HTERT RPE-1 (cell line): ENCODE measurements around the gene HSPA12A.

Experiments
- in situ Hi-C: fragments of 300-500 bp; cut with MboI; formaldehyde crosslinking; loops from 4 replicates; pipeline ENCODE4 v1.14.3; 2020; ENCODE audit warnings: low sequenced_read_pairs

The HSPA12A gene

DNA sequence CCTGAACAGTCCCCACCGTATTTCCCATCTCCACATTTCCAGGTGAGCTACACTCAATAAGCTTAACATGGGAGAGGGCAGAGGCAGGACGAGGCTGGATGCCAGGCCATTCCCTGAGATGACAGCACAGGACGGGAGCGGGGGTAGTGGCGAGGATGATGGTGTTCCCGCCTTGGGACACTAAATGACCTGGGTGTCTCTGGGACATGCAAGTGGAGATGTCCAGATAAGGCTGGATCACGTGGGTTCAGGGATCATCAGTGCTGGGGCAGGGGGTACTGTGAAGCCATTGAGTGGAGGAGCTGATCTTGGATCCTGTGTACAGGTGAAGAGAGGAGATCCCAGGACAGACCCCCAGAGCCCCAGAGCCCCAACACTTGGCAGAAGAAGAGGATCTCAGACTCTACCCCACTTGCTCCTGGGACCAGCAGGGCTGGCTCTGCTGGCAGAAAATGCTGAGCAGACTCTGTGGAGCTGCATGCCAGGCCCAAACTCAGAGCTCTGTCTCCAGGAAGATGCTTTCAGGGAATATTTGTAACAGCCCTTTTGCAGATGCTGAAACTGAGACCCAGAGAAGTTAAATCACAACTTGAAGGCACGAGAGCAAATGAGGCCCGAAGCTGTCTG, 29.7 kb upstream of the HSPA12A start:
- in situ Hi-C loops = no loop called here

DNA sequence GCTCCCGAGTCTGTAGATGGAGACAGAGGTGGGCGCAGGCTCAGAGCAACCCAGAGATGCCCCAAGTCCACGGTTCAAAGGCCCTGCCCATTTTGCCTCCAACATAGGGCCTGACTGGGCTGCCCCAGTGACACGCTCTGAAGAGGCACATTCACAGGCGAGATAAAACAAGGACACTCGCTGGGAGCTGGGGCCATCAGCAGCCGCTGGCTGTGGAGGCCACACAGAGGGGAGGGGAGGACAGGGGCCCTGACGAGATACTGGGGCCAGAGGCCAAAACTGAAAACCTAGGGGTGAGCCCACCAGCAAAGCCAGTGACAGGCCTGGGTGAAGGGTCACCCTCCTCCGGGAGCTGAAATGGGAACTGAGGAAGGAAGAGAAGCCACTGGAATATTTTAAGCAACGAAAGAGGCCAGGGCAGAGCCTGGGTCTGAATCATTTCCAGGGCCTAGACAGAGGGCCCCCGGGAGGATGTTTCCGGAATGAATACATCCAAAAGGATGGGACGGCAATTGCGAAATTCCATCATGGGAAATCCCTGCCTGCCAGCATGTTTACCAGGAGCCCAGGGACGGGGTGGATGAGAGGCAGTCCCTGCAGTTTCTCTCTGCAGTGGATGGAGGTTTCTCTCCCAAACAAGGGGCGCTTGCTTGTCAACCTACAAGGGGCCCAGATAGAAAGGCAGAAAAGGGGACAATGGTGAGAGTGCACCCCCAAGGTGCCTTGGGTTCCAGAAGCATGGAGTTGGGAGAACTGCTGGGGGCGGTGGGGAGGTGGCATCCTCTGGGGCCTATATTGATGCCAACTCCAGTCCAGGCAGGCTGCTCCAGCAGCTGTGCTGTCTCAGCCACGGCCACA, 29.0 kb upstream of the HSPA12A start:
- in situ Hi-C loops = no loop called here

DNA sequence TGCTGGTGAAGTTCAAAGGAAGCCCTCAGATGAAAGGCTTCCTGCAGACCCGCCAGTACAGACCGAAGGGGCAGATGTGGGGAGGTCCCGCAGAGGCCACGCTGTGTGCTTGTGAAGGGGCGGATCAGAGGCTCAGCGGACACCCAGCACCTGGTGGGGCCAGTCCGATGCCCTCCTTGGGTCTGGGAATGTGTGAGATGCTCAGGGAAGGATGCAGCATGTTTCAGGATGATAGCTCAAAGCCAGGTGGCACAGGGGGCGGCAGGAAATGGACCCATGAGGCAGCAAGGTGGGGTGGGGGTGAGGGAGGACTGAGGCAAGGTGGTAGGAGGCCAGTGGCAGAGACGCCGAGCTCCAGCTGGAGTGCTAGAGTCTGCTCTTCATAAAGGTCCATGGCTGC, 27.9 kb upstream of the HSPA12A start:
- in situ Hi-C loops = no loop called here

DNA sequence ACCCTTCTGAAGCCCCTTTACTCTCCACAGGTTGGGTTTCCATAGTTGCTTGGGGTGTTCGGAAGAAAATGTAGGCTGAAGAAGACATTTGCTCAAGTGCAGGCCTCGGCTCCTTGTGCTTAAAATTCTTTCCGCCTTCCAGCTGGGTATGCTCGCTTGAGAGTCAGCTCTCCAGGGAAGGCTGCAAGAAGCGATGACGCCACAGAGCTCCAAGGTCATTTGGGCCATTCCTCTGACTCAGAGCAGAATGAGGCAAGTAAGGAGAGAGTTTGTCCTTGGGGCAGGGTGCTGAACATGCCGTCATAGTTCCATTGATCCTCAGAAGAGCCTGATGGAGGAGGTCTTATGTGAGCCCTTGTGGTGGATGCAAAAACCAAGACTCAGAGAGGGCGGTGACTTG, 27.4 kb upstream of the HSPA12A start:
- in situ Hi-C loops = no loop called here

DNA sequence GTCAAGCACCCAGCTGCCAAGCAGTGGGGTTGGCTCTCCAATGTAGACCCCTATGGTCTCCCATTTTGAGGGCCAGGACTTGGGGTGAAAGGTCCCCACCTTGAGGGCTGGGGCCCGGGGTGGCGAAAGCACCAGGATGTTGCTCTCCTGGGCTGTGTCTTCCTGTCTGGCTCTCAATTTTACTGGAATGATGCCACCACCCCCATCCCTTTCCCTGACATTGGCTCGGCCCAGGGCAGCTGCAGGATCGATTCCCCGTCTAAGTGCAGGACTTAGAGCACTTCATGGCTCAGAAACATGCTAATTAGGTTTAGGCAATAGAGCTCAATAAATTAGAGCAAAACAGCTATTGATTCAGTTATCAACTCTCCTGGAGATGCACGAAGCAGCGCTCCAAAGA, 27.0 kb upstream of the HSPA12A start:
- in situ Hi-C loops = no loop called here

DNA sequence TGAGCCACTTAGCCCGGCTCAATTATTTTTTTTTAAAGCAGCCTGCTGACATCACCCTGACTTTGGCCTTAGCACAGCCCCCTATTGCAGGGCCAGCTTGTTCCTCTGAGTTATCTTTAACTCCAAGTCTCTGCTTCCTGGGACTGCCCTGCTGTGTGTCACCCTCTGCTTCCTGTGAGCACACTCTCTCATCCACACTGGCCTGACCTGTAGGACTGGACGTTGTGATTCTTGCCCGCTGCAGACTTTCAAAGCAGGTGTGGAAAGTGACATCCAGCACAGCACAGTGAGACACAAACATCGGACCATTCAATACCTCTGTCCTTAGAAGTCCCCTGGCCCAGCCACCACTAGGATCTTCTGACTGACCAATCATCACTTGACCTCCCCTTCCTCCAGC, 26.4 kb upstream of the HSPA12A start:
- in situ Hi-C loops = no loop called here

DNA sequence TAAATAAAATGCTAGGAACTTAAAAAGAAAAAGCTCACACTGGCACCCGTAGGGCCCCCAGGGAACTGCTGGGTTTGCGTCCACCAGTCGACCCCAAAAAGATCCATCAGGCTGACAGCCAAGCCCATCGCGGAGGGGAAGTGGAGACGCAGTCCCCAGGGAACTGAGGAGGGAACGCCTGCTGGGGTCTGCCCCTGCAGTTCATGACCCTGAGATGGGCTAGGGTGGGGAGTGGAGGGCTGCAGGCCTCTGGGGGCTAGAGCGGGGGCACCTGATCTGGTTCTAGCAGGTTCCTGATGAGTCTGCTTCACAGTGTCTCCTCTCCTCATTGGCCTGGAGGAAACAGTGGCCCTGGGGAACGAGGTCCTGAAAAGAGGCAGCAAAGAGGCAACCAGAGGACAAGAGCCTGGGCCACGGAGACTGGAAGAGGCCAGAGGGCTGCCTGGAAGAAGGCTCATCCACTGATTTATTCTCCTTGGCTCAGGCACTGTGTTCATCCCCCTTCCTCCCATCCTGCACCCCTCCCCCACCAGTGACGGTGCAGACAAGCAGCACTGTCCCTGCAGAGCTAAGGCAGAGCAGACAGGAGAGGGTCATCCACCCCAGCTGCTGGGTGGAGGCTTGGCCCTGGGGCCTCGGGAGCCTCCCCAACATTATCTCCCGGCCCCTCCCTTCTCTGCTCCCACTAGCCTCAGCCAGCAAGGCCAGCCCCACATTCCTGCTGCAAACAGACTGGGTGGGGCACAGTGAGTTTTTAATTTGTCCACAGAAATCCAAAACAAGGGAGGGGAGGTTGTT, 24.7 kb upstream of the HSPA12A start:
- in situ Hi-C loops = no loop called here

DNA sequence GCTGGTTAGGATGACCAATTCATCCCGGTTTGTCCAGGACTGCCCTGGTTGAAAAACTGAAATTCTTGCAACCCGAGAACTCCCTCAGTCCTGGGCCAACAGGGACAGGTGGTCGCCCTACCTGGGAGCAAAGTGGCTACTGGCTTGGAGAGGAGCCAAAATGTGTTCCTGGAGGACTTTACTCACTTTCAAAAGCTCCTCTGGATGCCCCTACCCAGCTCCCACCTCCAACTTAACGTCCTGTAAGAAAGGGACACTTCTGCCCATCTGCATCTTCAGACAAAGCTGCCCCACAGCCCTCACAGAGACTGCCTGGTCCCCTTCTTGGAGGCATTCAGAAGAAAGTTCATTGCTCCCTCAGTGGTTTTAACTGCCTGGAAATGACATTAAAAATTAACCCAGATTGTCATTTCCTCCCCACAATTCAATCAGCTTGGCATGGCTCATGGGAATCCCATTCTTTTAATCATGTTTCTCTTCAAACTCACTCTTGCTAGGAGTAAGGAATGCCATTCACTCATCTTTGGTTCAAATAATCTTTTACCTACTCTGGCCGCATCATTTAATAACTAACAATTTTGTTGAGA, 24.0 kb upstream of the HSPA12A start:
- in situ Hi-C loops = no loop called here

DNA sequence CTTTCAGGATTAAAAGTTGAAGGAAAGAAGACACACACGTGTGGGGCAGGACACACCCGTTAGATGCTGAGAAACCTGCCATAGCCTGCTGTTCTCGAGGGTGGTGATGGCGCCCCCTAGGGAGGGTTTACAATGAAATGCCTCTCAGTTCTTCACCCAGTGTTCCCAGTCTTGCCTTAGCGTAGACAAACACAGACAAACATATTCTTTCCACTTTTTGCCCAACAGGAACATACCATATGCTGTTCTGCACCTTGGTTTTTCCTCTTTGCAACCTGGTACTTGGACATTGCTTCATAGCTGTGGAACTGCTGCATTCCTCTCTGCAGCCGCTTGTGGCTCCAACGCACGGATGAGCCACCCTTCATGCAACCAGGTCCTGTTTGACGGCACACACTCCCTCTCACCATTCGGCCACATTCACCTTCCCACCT, 23.3 kb upstream of the HSPA12A start:
- in situ Hi-C loops = no loop called here

DNA sequence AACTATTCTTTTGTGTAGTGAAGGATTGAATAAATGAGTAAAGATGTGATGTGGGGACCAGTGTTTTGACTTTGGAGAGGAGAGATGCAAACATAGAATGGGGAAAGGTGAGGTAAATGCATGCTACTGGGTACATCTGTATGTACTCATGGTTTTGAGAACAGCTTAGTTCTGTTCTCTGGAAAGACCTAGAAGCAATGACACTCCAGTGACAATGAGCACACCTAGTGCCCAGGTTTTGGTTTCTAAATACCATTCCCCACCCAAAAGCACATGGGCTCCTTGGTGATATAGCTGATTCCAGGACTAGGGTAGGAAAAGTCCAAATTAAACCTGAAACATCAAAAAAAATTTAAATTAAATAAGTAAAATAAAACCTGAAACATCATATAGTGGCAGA, 22.6 kb upstream of the HSPA12A start:
- in situ Hi-C loops = no loop called here

DNA sequence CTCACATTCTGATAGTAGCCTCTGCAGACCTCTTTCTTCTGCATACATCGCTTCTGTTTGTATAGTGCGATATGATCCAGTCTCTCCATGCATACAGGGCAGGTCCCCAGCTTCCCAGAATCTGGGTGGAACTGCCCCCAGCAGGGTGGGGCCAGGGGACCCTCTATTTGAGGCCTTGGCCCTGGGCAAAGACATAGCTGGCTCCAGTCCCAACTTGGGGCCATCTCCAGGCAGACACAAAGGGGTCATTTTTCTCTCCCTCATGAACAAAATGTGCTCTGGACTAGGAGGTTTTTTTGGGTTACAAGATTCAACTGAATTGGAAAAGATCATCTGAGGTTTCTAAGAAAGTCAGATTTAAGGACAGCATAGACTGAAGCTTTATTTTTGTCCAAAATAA, 21.1 kb upstream of the HSPA12A start:
- in situ Hi-C loops = no loop called here

DNA sequence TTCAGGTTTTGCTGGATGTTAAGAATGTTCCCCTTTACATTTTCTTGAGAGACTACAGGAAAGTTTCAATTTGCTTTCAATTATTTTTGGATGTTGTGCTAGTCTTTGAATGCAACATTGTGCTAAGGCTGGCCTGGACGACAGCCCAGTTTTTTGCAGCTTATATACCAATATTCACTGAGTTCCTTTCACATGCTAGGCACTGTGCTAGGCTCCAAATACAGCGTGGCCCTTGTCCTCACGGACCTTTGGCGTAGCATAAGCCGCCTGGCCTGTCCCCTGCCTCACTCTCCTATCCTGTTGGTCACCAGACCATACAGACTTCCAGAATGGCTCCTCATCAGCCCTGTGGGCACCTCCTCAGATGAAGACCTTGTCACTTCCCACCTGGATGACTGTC, 19.5 kb upstream of the HSPA12A start:
- in situ Hi-C loops = no loop called here

DNA sequence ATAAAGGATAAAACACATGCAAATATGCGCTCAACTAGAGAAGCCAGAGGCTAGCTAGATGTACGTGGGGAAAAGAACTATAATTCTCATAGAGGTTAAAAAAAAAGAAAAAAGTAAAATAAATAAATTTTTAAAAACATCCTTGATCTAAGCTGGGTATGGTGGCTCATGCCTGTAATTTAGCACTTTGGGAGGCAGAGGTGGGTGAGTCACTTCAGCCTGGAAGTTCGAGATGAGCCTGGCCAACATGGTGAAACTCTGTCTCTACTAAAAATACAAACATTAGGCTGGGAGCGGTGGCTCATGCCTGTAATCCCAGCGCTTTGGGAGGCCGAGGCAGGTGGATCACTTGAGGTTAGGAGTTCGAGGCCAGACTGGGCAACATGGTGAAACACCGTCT, 18.6 kb upstream of the HSPA12A start:
- in situ Hi-C loops = no loop called here

DNA sequence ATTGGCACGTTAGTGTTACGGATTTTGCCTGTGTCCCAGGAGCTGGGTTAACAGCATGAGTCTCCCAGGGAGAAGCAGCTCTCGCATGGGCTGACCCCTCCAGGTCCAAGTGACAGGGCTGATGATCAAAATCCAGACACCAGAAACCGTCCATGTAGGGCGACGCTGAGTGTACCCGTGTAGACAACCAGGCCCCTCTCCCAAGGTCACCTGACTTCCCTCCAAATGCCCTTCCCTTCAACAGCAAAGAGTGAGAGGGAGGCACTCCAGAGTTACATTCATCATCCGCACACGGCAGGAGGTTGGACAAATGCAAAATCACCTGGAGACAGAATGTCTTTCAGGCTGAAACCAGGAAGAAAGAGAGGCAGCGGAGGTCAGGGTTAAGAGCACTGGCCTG, 14.9 kb upstream of the HSPA12A start:
- in situ Hi-C loops = no loop called here

DNA sequence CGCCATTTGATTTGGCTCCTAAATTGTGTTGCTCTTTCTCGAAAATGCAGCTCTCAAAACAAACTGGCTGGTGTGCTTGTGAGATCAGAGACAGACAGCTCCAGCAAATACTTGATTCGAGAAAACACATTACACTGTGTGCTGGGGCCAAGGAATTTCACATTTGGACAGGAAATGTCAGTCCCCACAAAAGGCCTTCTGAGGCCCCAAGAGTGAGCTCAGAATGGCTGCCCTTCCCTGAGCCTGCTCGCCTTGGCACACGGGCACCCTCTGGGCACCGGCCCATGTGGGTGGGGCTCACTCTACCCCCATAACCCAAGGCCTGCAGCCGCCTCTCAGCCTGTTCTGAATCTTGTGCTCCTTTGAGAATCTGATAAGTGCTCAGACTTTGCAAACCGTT, 13.9 kb upstream of the HSPA12A start:
- in situ Hi-C loops = no loop called here

DNA sequence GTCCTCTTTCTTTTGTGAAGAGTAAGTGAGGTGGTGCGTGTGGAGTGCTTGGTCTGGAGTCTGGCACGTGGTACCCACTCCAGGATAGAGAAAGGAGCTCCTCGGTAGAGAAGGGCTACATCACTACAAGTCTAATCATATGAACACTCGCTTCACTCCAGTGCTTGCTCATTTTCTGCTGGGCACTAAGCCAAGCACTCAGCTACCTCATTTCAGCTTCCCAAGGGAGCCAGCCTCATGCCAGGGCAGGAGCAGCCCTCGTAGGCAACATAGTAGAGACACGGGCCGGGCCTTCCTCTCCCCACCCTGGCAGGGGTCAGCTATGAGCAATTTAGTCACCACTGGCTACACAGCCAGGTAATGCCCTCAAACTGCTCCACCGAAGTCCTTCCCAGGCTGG, 11.4 kb upstream of the HSPA12A start:
- in situ Hi-C loops = no loop called here

DNA sequence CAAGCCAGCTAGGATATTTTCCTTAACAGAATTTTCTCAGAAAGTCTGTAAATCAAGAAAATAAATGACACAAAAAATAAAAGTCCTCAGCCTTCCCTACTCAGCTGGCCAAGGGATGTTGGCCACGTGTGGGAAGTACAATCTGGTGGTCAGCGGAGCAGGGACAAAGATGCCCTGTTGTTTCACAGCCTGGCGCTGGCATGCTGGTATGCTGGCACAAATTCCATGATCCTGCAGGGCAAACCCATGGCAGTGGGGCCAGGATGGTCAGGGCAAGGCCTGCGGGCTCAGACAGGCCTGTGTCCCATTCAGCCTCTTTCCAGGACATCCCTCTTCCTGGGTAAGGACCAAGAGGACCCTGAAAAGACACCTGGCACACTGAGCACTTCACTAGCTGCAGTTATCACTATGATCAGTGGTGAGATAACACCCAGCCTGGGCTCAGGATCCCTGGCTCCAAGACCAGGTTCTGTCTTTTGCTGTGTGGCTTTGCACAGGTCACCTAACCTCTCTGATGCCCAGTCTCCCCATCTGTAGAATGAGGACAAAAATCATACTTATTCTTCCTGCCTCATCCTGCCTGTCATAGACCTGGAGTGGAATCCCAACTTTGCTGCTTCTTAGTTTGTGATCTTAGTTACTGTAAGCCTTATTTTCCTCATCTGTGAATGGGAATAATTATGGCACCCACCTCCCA, 10.8 kb upstream of the HSPA12A start:
- in situ Hi-C loops = no loop called here

DNA sequence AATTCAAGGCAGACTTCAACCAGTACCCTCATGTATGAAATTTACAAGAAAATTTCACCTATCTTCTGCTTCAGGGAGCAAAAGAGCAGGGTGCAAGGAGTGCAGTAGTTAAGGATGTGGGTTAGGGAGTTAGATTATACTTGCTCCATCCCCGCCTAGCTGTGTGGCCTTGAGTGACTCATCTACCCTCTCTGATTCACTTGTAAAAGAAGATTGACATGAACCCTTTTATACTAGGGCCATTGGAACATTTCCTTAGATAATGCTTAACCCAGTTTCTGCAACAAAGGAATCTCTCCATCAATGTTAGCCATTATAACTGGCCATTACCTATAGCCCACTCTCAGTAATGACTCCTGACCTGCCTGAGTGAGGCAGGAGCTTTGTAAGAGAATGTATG, 10.2 kb upstream of the HSPA12A start:
- in situ Hi-C loops = no loop called here

DNA sequence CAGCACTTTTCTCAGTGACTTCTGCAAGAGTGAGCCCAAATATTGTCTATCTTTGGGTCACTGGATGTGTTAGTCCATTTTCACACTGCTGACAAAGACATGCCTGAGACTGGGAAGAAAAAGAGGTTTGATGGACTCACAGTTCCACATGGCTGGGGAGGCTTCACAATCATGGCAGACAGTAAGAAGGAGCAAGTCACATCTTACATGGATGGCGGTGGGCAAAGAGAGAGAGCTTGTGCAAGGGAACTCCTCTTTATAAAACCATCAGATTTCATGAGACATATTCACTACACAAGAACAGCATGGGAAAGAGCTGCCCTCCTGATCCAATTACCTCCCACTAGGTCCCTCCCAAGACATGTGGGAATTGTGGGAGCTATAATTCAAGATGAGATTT, 6.1 kb upstream of the HSPA12A start:
- in situ Hi-C loops = no loop called here

DNA sequence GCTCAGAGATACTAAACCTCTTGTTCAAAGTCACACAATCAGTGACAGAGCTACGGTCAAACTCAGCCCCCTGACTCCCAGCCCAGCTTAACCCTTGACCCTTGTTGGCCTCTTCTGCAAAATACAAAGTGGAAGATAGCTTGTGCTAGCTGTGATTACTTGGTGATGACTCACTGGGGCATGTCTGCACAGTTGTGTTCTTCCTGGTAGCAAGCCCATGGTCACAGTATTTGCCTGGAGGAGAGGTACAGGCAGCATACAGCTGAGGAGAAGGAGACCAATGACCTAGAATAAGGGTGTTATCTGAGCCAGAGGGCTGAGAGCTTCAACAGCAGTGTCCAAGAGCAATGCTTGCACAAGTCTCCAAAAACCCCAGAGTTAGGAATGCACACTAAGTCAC, 5.7 kb upstream of the HSPA12A start:
- in situ Hi-C loops = no loop called here

DNA sequence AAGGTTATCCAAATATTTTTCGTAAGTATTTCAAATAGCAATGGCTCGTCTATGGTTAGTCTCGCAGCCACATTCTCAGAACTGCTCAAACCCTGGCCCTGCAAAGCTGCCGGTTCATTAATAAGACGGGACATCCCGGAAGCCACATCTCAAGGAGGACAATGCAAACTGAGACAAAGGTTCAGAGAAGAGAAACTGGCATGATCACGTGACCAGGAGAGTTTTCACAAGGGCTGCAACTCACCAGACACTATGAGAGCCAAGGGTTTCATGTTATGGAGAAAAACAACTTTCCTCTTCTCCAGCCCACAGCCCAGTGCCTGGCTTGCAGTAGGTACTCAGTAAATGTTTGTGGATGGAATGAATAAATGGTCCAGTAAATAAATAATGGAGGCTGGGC, 5.0 kb upstream of the HSPA12A start:
- in situ Hi-C loops = no loop called here
